Fibroblast of lung (primary cell): ENCODE data around the gene ASTN2.

Source experiments
- CTCF ChIP-seq, 2 donors: IDR thresholded peaks in 1 of 2; conservative IDR thresholded peaks in 1 of 2; 1 replicate in 1 of 2; 2 replicates in 1 of 2; pipeline ENCODE4 v1.5.1; 2011 to 2012; ENCODE audit warnings: low read length in 2 of 2, control low read depth in 1 of 2, inconsistent platforms in 1 of 2, low read depth in 1 of 2, mild to moderate bottlenecking in 1 of 2
- EZH2 ChIP-seq: IDR thresholded peaks from 2 replicates; pipeline ENCODE4 v1.5.1; 2012; ENCODE audit warnings: low read length, control low read depth, mild to moderate bottlenecking; ENCODE audit errors: missing control alignments

GRCh38 chr9:116464987-116465571, 949.8 kb downstream of the ASTN2 start:
- TF ChIP-seq CTCF (conservative IDR thresholded peaks at IDR 0.05 in 1 of 2, IDR thresholded peaks at IDR 0.05 in 1 of 2; ENCODE audit: low read depth in 1 of 2, low read length in 2 of 2) (no peak), EZH2 (no peak)
